Neuronal stem cell (in vitro differentiated cells): ENCODE results near the gene HEPACAM.

Experiments used
- DNase-seq: peaks from one replicate; pipeline ENCODE4 v3.0.0-alpha.2; 2013; ENCODE audit warnings: low spot score
- H2AFZ ChIP-seq: one replicate; pipeline ENCODE4 v1.6.1; 2013; ENCODE audit warnings: mild to moderate bottlenecking, low read length, inconsistent platforms
- H2AK5ac ChIP-seq: 2 replicates; pipeline ENCODE4 v1.6.1; 2013; ENCODE audit warnings: low read depth, mild to moderate bottlenecking, inconsistent platforms, low read length, moderate library complexity, mixed read lengths
- H2BK120ac ChIP-seq: 2 replicates; pipeline ENCODE4 v1.6.1; 2013; ENCODE audit warnings: low read depth, mild to moderate bottlenecking, inconsistent platforms, low read length, moderate library complexity, mixed read lengths
- H2BK12ac ChIP-seq: one replicate; pipeline ENCODE4 v1.6.1; 2013; ENCODE audit warnings: low read length, inconsistent platforms
- H2BK15ac ChIP-seq: 2 replicates; pipeline ENCODE4 v1.6.1; 2013; ENCODE audit warnings: mild to moderate bottlenecking, low read length, inconsistent platforms, mixed read lengths
- H2BK5ac ChIP-seq: one replicate; pipeline ENCODE4 v1.6.1; 2013; ENCODE audit warnings: inconsistent platforms, mild to moderate bottlenecking, low read length, moderate library complexity
- H3K14ac ChIP-seq: one replicate; pipeline ENCODE4 v1.6.1; 2013; ENCODE audit warnings: low read length, inconsistent platforms
- H3K18ac ChIP-seq: 2 replicates; pipeline ENCODE4 v1.6.1; 2013; ENCODE audit warnings: low read length, inconsistent platforms
- H3K23ac ChIP-seq: 2 replicates; pipeline ENCODE4 v1.6.1; 2013; ENCODE audit warnings: low read depth, mild to moderate bottlenecking, mixed read lengths, low read length, inconsistent platforms; ENCODE audit not compliant: poor library complexity
- H3K27ac ChIP-seq: replicated peaks from 3 replicates; pipeline ENCODE4 v1.5.1; 2013; ENCODE audit warnings: low read length, inconsistent platforms
- H3K27me3 ChIP-seq, 3 experiments: 2 replicates each; pipeline ENCODE4 v1.6.1; 2013; ENCODE audit warnings: low read length in 3 of 3, mild to moderate bottlenecking in 2 of 3, inconsistent platforms in 1 of 3, low read depth in 1 of 3, mixed read lengths in 1 of 3, moderate library complexity in 1 of 3; ENCODE audit not compliant: control insufficient read depth in 3 of 3, insufficient read depth in 3 of 3
- H3K36me3 ChIP-seq, 2 donors: replicated peaks in 1 of 2; 2 replicates each; pipeline ENCODE4 v1.6.1; 2013; ENCODE audit warnings: low read length in 2 of 2; ENCODE audit not compliant: control insufficient read depth in 2 of 2, insufficient read depth in 2 of 2
- H3K4ac ChIP-seq: 2 replicates; pipeline ENCODE4 v1.6.1; 2013; ENCODE audit warnings: inconsistent platforms, mild to moderate bottlenecking, low read length, moderate library complexity
- H3K4me1 ChIP-seq, 2 donors: 1 replicate in 1 of 2; 2 replicates in 1 of 2; pipeline ENCODE4 v1.6.1; 2013; ENCODE audit warnings: low read length in 2 of 2, low read depth in 1 of 2; ENCODE audit not compliant: control insufficient read depth in 2 of 2, insufficient read depth in 1 of 2
- H3K4me2 ChIP-seq: one replicate; pipeline ENCODE4 v1.6.1; 2013; ENCODE audit warnings: mild to moderate bottlenecking, low read length, inconsistent platforms; ENCODE audit not compliant: insufficient read depth, poor library complexity, severe bottlenecking
- H3K4me3 ChIP-seq, 2 donors: 2 replicates each; pipeline ENCODE4 v1.5.1; 2013; ENCODE audit warnings: low read length in 2 of 2, mild to moderate bottlenecking in 2 of 2, inconsistent platforms in 1 of 2, moderate library complexity in 1 of 2
- H3K79me1 ChIP-seq: one replicate; pipeline ENCODE4 v1.6.1; 2013; ENCODE audit warnings: low read depth, mild to moderate bottlenecking, inconsistent platforms, low read length, moderate library complexity
- H3K9ac ChIP-seq: one replicate; pipeline ENCODE4 v1.6.1; 2013; ENCODE audit warnings: mild to moderate bottlenecking, low read depth, low read length, inconsistent platforms; ENCODE audit not compliant: poor library complexity
- H3K9me3 ChIP-seq, 2 donors: replicated peaks in 1 of 2; 2 replicates each; pipeline versions ENCODE3 to v1.6.1; 2013; ENCODE audit warnings: low read length in 2 of 2, mild to moderate bottlenecking in 2 of 2, inconsistent platforms in 1 of 2, low read depth in 1 of 2, mixed read lengths in 1 of 2, moderate library complexity in 1 of 2; ENCODE audit not compliant: control insufficient read depth in 2 of 2, insufficient read depth in 1 of 2
- H4K8ac ChIP-seq: one replicate; pipeline ENCODE4 v1.6.1; 2013; ENCODE audit warnings: low read depth, mild to moderate bottlenecking, inconsistent platforms, low read length, moderate library complexity
- H4K91ac ChIP-seq: one replicate; pipeline ENCODE4 v1.6.1; 2013; ENCODE audit warnings: low read length, low read depth, mild to moderate bottlenecking, inconsistent platforms; ENCODE audit not compliant: poor library complexity
- WGBS, 2 donors: extraction: QIAGEN DNeasy Blood & Tissue Kit; methylation state at CpG; one replicate each; pipeline ENCODE4 v1.1.7; 2013; ENCODE audit warnings: missing lambda C conversion rate in 2 of 2, mixed read lengths in 1 of 2; ENCODE audit not compliant: insufficient read length in 2 of 2, insufficient replicate concordance in 1 of 2; ENCODE audit errors: extremely low coverage in 2 of 2; 5-methylcytosine and 5-hydroxymethylcytosine counted together

HEPACAM gene

GRCh38 chr11:124930799-124931198, 5.0 kb downstream of the HEPACAM start:
- no peak overlapping the region for H3K23ac ChIP-seq
- WGBS, 2 donors = no CpG with 5 or more reads among the region's 3 CpGs
- no peak overlapping the region for H2BK5ac ChIP-seq

GRCh38 chr11:124928942-124929665, 6.7 kb downstream of the HEPACAM start:
- Histone ChIP-seq H3K4me3 (no peak overlapping the region), H3K79me1 (no peaks in the 10 kb centered on the region), H2BK5ac (no peak overlapping the region), H4K8ac (no peak overlapping the region), H2AK5ac (no peak overlapping the region), H3K27ac (no peak overlapping the region), H3K14ac (no peak overlapping the region), H3K4me2 (no peak overlapping the region), H3K18ac (no peak overlapping the region), H3K36me3 (no peaks in the 10 kb centered on the region), H2BK12ac (no peak overlapping the region), H4K91ac (no peak overlapping the region), H3K4me1 (no peaks in the 10 kb centered on the region), H3K9me3 (no peaks in the 10 kb centered on the region), H3K9ac (no peak overlapping the region), H3K4ac (no peak overlapping the region), H2AFZ (no peak overlapping the region), H3K23ac (no peak overlapping the region), H2BK120ac (no peak overlapping the region), H2BK15ac (no peak overlapping the region), H3K27me3 (peaks cover 0 to 45% (median 0%) of the 10 kb centered on the region in 3 experiments)
- WGBS, 2 donors = no CpG with 5 or more reads among the region's 4 CpGs
- DNase-seq = no peak

More at GRCh38 chr11:124930799-124931198, 5.0 kb downstream of the HEPACAM start:
- no peak overlapping the region for H3K18ac ChIP-seq
- no peak overlapping the region for H3K27ac ChIP-seq
- no peak overlapping the region for H2AFZ ChIP-seq
- peaks cover 0 to 38% (median 0%) of the 10 kb centered on the region in 3 experiments for H3K27me3 ChIP-seq
- H3K9ac ChIP-seq = no peak overlapping the region
- H4K91ac ChIP-seq = no peak overlapping the region
- H3K36me3 ChIP-seq = no peaks in the 10 kb centered on the region
- no peak overlapping the region for H3K4ac ChIP-seq
- no peak overlapping the region for H4K8ac ChIP-seq
- no peak overlapping the region for H3K14ac ChIP-seq
- H3K4me3 ChIP-seq = no peak overlapping the region
- H2BK12ac ChIP-seq = no peak overlapping the region
- H3K9me3 ChIP-seq = no peaks in the 10 kb centered on the region
- no peak for DNase-seq
- no peak overlapping the region for H3K4me2 ChIP-seq
- peaks cover 0 to 5% of the 10 kb centered on the region in 2 donors for H3K4me1 ChIP-seq
- H2BK15ac ChIP-seq = no peak overlapping the region
- H2BK120ac ChIP-seq = no peak overlapping the region
- no peak overlapping the region for H2AK5ac ChIP-seq
- no peaks in the 10 kb centered on the region for H3K79me1 ChIP-seq

GRCh38 chr11:124923296-124923695, 12.6 kb downstream of the HEPACAM start:
- H3K36me3 ChIP-seq = no peaks in the 10 kb centered on the region
- no peak overlapping the region for H3K27ac ChIP-seq
- H3K14ac ChIP-seq = no peak overlapping the region

GRCh38 chr11:124922831-124923230, 13.0 kb downstream of the HEPACAM start:
- Histone ChIP-seq H2BK5ac (no peak overlapping the region), H2AK5ac (no peak overlapping the region), H3K9ac (no peak overlapping the region), H3K9me3 (peaks cover 4 to 16% of the 10 kb centered on the region in 2 donors), H3K4me1 (peaks cover 0 to 6% of the 10 kb centered on the region in 2 donors), H3K27ac (no peak overlapping the region), H2BK120ac (no peak overlapping the region), H3K23ac (no peak overlapping the region), H3K14ac (no peak overlapping the region), H3K4me2 (no peak overlapping the region), H3K36me3 (no peaks in the 10 kb centered on the region), H3K18ac (no peak overlapping the region), H3K4me3 (no peak overlapping the region), H2BK15ac (no peak overlapping the region), H2BK12ac (no peak overlapping the region), H4K8ac (no peak overlapping the region), H3K27me3 (peaks cover 0 to 74% (median 9%) of the 10 kb centered on the region in 3 experiments), H3K79me1 (no peaks in the 10 kb centered on the region), H2AFZ (no peak overlapping the region), H3K4ac (no peak overlapping the region), H4K91ac (no peak overlapping the region)
- no CpG with 5 or more reads among the region's 4 CpGs for WGBS, 2 donors
- no peak for DNase-seq

More at GRCh38 chr11:124923296-124923695, 12.6 kb downstream of the HEPACAM start:
- H3K9ac ChIP-seq = no peak overlapping the region
- no peak overlapping the region for H4K8ac ChIP-seq
- no peak overlapping the region for H3K23ac ChIP-seq
- peaks cover 0 to 74% (median 9%) of the 10 kb centered on the region in 3 experiments for H3K27me3 ChIP-seq
- H3K4ac ChIP-seq = no peak overlapping the region
- peaks cover 0 to 6% of the 10 kb centered on the region in 2 donors for H3K4me1 ChIP-seq
- no peak overlapping the region for H3K4me2 ChIP-seq
- H4K91ac ChIP-seq = no peak overlapping the region
- H2BK120ac ChIP-seq = no peak overlapping the region
- H3K18ac ChIP-seq = no peak overlapping the region
- DNase-seq = no peak
- no peaks in the 10 kb centered on the region for H3K79me1 ChIP-seq
- H2BK15ac ChIP-seq = no peak overlapping the region
- no peak overlapping the region for H2BK5ac ChIP-seq
- H3K9me3 ChIP-seq = peaks cover 4 to 16% of the 10 kb centered on the region in 2 donors
- no peak overlapping the region for H2AK5ac ChIP-seq
- H2BK12ac ChIP-seq = no peak overlapping the region
- no peak overlapping the region for H2AFZ ChIP-seq
- H3K4me3 ChIP-seq = no peak overlapping the region
